WTC11 (cell line): ENCODE data around the gene NUPR1.

Experiments
- CBFB ChIP-seq: sonication (generic); formaldehyde crosslinking; IDR thresholded peaks from 2 replicates; pipeline ENCODE4 v1.8.1; 2022; ENCODE audit warnings: mild to moderate bottlenecking, low read depth, missing genetic modification reagents
- CREB1 ChIP-seq: sonication (generic); formaldehyde crosslinking; IDR thresholded peaks from 2 replicates; pipeline ENCODE4 v1.8.0; 2023; ENCODE audit warnings: mild to moderate bottlenecking, missing genetic modification reagents
- CTCF ChIP-seq: fragments of 200-600 bp; IDR thresholded peaks from 2 replicates; pipeline ENCODE4 v1.8.0; 2022; ENCODE audit warnings: antibody characterized with exemption
- E2F4 ChIP-seq: sonication (generic); formaldehyde crosslinking; IDR thresholded peaks from 2 replicates; pipeline ENCODE4 v1.8.1; 2022; ENCODE audit warnings: low read depth, mild to moderate bottlenecking, moderate library complexity, missing genetic modification reagents, borderline replicate concordance
- FOXP1 ChIP-seq: sonication (generic); formaldehyde crosslinking; IDR thresholded peaks from 2 replicates; pipeline ENCODE4 v1.8.0; 2022; ENCODE audit warnings: missing genetic modification reagents, mild to moderate bottlenecking, moderate library complexity, borderline replicate concordance
- GTF2I ChIP-seq: fragments of 250-450 bp; sonication (Bioruptor Pico); conservative IDR thresholded peaks from 2 replicates; pipeline ENCODE4 v1.4.0; 2021; ENCODE audit warnings: mild to moderate bottlenecking
- NR2C2 ChIP-seq: sonication (generic); formaldehyde crosslinking; IDR thresholded peaks from 2 replicates; pipeline ENCODE4 v1.8.0; 2022; ENCODE audit warnings: mild to moderate bottlenecking, missing genetic modification reagents
- SP1 ChIP-seq: sonication (generic); formaldehyde crosslinking; conservative IDR thresholded peaks from 2 replicates; pipeline ENCODE4 v1.8.1; 2022; ENCODE audit warnings: missing genetic modification reagents

GRCh38 chr16:28521436-28521835 is 17.3 kb downstream of the NUPR1 start:
- TF ChIP-seq CREB1 (CRISPR knock-in tag) (no peak), GTF2I (CRISPR knock-in tag) (no peak), E2F4 (CRISPR knock-in tag) (no peak), CTCF (no peak), SP1 (CRISPR knock-in tag) (no peak), NR2C2 (CRISPR knock-in tag) (no peak), FOXP1 (CRISPR knock-in tag) (no peak), CBFB (CRISPR knock-in tag) (no peak)
